ENCODE results near the gene MRPS2. TPM values are rescaled to one million over a fixed set of nuclear protein-coding genes. Genes with fewer than 3 reads are reported as not detected.

Gene MRPS2
- total and polyA plus RNA-seq, 2 experiments from 2014 or later: 83.2 to 116 TPM

DNA sequence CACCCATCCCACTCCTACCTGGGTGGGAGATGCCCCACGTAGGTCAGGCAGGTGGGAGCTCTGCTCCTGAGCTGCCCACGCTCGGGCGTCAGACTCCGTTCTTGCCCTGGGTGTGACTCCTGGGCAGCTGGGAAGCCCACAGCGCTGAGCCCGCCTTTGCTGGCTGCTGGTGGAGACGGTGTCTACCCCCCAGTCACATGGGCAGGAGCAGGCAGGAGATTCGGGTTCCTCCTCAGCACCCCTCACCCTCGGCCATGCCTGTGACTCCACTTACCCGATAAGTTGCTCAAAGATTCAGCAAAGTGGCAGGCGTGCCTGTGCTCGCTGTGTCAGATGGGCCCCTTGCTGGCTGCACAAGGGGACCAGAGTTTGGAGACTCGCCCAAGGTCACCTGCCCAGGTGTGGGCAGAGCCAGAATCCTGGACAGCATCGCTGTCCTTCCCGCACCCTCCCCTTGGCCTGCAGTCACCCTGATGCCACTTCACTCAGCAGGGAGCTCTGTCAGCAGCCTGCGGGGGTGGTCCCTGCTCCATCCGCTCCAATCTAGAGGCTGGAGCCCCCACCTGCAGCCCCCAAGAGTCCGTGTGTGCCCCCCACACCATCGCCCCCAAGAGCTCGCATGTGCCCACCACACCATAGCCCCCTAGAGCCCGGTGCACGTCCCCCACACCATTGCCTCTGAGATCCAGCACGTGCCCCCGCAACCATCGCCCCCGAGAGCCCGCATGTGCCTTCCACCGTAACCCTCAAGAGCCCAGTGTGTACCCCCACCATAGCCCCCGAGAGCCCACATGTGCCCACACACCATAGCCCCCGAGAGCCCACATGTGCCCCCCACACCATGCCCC, 25.0 kb downstream of the MRPS2 start:
- no peaks in the 10 kb centered on the region for H3K79me2 ChIP-seq (replicated peaks; ENCODE audit: insufficient read depth)
- H3K4me3 ChIP-seq: no peak overlapping the region
- TF ChIP-seq, protein P1, sequence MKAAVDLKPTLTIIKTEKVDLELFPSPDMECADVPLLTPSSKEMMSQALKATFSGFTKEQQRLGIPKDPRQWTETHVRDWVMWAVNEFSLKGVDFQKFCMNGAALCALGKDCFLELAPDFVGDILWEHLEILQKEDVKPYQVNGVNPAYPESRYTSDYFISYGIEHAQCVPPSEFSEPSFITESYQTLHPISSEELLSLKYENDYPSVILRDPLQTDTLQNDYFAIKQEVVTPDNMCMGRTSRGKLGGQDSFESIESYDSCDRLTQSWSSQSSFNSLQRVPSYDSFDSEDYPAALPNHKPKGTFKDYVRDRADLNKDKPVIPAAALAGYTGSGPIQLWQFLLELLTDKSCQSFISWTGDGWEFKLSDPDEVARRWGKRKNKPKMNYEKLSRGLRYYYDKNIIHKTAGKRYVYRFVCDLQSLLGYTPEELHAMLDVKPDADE (IDR thresholded peaks at IDR 0.05): no peak
- TF ChIP-seq CREB1 (CRISPR knock-in tag; IDR thresholded peaks at IDR 0.05; ENCODE audit: low read depth) (no peak), ZNF331 (CRISPR knock-in tag; IDR thresholded peaks at IDR 0.05; ENCODE audit: low read depth) (no peak), STAT1 (IDR thresholded peaks at IDR 0.05; ENCODE audit: unreplicated experiment) (no peak), POLR2AphosphoS5 (IDR thresholded peaks at IDR 0.05; ENCODE audit: low read depth) (no peak), EZH2phosphoT487 (IDR thresholded peaks at IDR 0.05; ENCODE audit: unreplicated experiment) (no peak), JUNB (IDR thresholded peaks at IDR 0.05; ENCODE audit: unreplicated experiment) (no peak), ZNF114 (CRISPR knock-in tag; IDR thresholded peaks at IDR 0.05) (no peak), EZH2 (IDR thresholded peaks at IDR 0.05; ENCODE audit: low read depth, unreplicated experiment) (no peak), NANOG (IDR thresholded peaks at IDR 0.05; ENCODE audit: borderline replicate concordance) (no peak)
- TF ChIP-seq, protein P2, sequence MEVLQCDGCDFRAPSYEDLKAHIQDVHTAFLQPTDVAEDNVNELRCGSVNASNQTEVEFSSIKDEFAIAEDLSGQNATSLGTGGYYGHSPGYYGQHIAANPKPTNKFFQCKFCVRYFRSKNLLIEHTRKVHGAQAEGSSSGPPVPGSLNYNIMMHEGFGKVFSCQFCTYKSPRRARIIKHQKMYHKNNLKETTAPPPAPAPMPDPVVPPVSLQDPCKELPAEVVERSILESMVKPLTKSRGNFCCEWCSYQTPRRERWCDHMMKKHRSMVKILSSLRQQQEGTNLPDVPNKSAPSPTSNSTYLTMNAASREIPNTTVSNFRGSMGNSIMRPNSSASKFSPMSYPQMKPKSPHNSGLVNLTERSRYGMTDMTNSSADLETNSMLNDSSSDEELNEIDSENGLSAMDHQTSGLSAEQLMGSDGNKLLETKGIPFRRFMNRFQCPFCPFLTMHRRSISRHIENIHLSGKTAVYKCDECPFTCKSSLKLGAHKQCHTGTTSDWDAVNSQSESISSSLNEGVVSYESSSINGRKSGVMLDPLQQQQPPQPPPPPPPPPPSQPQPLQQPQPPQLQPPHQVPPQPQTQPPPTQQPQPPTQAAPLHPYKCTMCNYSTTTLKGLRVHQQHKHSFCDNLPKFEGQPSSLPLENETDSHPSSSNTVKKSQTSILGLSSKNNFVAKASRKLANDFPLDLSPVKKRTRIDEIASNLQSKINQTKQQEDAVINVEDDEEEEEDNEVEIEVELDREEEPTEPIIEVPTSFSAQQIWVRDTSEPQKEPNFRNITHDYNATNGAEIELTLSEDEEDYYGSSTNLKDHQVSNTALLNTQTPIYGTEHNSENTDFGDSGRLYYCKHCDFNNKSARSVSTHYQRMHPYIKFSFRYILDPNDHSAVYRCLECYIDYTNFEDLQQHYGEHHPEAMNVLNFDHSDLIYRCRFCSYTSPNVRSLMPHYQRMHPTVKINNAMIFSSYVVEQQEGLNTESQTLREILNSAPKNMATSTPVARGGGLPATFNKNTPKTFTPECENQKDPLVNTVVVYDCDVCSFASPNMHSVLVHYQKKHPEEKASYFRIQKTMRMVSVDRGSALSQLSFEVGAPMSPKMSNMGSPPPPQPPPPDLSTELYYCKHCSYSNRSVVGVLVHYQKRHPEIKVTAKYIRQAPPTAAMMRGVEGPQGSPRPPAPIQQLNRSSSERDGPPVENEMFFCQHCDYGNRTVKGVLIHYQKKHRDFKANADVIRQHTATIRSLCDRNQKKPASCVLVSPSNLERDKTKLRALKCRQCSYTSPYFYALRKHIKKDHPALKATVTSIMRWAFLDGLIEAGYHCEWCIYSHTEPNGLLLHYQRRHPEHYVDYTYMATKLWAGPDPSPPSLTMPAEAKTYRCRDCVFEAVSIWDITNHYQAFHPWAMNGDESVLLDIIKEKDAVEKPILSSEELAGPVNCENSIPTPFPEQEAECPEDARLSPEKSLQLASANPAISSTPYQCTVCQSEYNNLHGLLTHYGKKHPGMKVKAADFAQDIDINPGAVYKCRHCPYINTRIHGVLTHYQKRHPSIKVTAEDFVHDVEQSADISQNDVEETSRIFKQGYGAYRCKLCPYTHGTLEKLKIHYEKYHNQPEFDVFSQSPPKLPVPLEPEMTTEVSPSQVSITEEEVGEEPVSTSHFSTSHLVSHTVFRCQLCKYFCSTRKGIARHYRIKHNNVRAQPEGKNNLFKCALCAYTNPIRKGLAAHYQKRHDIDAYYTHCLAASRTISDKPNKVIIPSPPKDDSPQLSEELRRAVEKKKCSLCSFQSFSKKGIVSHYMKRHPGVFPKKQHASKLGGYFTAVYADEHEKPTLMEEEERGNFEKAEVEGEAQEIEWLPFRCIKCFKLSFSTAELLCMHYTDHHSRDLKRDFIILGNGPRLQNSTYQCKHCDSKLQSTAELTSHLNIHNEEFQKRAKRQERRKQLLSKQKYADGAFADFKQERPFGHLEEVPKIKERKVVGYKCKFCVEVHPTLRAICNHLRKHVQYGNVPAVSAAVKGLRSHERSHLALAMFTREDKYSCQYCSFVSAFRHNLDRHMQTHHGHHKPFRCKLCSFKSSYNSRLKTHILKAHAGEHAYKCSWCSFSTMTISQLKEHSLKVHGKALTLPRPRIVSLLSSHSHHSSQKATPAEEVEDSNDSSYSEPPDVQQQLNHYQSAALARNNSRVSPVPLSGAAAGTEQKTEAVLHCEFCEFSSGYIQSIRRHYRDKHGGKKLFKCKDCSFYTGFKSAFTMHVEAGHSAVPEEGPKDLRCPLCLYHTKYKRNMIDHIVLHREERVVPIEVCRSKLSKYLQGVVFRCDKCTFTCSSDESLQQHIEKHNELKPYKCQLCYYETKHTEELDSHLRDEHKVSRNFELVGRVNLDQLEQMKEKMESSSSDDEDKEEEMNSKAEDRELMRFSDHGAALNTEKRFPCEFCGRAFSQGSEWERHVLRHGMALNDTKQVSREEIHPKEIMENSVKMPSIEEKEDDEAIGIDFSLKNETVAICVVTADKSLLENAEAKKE (CRISPR knock-in tag; IDR thresholded peaks at IDR 0.05): no peak
- TF ChIP-seq, protein P3, sequence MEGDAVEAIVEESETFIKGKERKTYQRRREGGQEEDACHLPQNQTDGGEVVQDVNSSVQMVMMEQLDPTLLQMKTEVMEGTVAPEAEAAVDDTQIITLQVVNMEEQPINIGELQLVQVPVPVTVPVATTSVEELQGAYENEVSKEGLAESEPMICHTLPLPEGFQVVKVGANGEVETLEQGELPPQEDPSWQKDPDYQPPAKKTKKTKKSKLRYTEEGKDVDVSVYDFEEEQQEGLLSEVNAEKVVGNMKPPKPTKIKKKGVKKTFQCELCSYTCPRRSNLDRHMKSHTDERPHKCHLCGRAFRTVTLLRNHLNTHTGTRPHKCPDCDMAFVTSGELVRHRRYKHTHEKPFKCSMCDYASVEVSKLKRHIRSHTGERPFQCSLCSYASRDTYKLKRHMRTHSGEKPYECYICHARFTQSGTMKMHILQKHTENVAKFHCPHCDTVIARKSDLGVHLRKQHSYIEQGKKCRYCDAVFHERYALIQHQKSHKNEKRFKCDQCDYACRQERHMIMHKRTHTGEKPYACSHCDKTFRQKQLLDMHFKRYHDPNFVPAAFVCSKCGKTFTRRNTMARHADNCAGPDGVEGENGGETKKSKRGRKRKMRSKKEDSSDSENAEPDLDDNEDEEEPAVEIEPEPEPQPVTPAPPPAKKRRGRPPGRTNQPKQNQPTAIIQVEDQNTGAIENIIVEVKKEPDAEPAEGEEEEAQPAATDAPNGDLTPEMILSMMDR (conservative IDR thresholded peaks at IDR 0.05; ENCODE audit: low read depth in 2 of 2): no peak
- TF ChIP-seq, protein P4, sequence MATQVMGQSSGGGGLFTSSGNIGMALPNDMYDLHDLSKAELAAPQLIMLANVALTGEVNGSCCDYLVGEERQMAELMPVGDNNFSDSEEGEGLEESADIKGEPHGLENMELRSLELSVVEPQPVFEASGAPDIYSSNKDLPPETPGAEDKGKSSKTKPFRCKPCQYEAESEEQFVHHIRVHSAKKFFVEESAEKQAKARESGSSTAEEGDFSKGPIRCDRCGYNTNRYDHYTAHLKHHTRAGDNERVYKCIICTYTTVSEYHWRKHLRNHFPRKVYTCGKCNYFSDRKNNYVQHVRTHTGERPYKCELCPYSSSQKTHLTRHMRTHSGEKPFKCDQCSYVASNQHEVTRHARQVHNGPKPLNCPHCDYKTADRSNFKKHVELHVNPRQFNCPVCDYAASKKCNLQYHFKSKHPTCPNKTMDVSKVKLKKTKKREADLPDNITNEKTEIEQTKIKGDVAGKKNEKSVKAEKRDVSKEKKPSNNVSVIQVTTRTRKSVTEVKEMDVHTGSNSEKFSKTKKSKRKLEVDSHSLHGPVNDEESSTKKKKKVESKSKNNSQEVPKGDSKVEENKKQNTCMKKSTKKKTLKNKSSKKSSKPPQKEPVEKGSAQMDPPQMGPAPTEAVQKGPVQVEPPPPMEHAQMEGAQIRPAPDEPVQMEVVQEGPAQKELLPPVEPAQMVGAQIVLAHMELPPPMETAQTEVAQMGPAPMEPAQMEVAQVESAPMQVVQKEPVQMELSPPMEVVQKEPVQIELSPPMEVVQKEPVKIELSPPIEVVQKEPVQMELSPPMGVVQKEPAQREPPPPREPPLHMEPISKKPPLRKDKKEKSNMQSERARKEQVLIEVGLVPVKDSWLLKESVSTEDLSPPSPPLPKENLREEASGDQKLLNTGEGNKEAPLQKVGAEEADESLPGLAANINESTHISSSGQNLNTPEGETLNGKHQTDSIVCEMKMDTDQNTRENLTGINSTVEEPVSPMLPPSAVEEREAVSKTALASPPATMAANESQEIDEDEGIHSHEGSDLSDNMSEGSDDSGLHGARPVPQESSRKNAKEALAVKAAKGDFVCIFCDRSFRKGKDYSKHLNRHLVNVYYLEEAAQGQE (IDR thresholded peaks at IDR 0.05; ENCODE audit: unreplicated experiment): no peak
- no peak overlapping the region for H3K27ac Mint-ChIP-seq
- no peaks in the 10 kb centered on the region for H3K9me2 ChIP-seq (ENCODE audit: insufficient read depth)
- H3K4me1 ChIP-seq (ENCODE audit: insufficient read depth): no peaks in the 10 kb centered on the region; the same call in 1 of the 2 replicates
- H3K36me3 Mint-ChIP-seq (ENCODE audit: low read depth): no peaks in the 10 kb centered on the region
- no peak for DNase-seq (ENCODE audit: low spot score)
- peaks cover 4% of the 10 kb centered on the region for H3K27me3 Mint-ChIP-seq (ENCODE audit: insufficient read depth, low read depth, poor library complexity)
- no peak overlapping the region for H3K4me2 ChIP-seq
- no peaks in the 10 kb centered on the region for H3F3A ChIP-seq (replicated peaks; ENCODE audit: low read depth)
- H3K36me3 ChIP-seq (ENCODE audit: insufficient read depth): no peaks in the 10 kb centered on the region
- no peaks in the 10 kb centered on the region for H3K9me3 Mint-ChIP-seq
- ATAC-seq: no peak
- no peaks in the 10 kb centered on the region for H4K20me1 ChIP-seq (replicated peaks; ENCODE audit: insufficient read depth)
- no peak overlapping the region for H3K4me3 Mint-ChIP-seq
- H3K27ac ChIP-seq (ENCODE audit: low read depth): no peak overlapping the region
- H3K27me3 ChIP-seq (ENCODE audit: insufficient read depth): no peaks in the 10 kb centered on the region
- H3K4me1 Mint-ChIP-seq: peaks cover 10% of the 10 kb centered on the region; the same call in 2 of the 3 replicates
- H2AFZ ChIP-seq: no peak overlapping the region
